Retinal pigment epithelial cell (primary cell): Measurements from ENCODE around the gene PNO1.
A peak's percentile ranks its signal among the peaks of the same experiment; 100 is the strongest.

ENCODE experiments used
- DNase-seq: peaks from one replicate; pipeline ENCODE4 v3.0.0-alpha.2; 2010; ENCODE audit warnings: low read depth
- H3K4me3 ChIP-seq: 2 replicates; pipeline ENCODE4 v1.5.1; 2011; ENCODE audit warnings: mild to moderate bottlenecking, low read length, control low read depth, moderate library complexity
- TF ChIP-seq, protein P1 (sequence below): conservative IDR thresholded peaks from 2 replicates; pipeline ENCODE4 v1.5.1; 2011; ENCODE audit warnings: low read depth, low read length, control low read depth, inconsistent platforms

The PNO1 gene

GRCh38 chr2:68193144-68193543 lies 35.5 kb downstream of the PNO1 start:
- no peak overlapping the region for H3K4me3 ChIP-seq
- TF ChIP-seq, protein P1, sequence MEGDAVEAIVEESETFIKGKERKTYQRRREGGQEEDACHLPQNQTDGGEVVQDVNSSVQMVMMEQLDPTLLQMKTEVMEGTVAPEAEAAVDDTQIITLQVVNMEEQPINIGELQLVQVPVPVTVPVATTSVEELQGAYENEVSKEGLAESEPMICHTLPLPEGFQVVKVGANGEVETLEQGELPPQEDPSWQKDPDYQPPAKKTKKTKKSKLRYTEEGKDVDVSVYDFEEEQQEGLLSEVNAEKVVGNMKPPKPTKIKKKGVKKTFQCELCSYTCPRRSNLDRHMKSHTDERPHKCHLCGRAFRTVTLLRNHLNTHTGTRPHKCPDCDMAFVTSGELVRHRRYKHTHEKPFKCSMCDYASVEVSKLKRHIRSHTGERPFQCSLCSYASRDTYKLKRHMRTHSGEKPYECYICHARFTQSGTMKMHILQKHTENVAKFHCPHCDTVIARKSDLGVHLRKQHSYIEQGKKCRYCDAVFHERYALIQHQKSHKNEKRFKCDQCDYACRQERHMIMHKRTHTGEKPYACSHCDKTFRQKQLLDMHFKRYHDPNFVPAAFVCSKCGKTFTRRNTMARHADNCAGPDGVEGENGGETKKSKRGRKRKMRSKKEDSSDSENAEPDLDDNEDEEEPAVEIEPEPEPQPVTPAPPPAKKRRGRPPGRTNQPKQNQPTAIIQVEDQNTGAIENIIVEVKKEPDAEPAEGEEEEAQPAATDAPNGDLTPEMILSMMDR = no peak
- no peak for DNase-seq

GRCh38 chr2:68193787-68194372 lies 36.2 kb downstream of the PNO1 start:
- no peak overlapping the region for H3K4me3 ChIP-seq
- TF ChIP-seq, protein P1 = no peak
- DNase-seq = no peak

GRCh38 chr2:68195096-68195495 lies 37.4 kb downstream of the PNO1 start:
- TF ChIP-seq, protein P1 = no peak
- no peak overlapping the region for H3K4me3 ChIP-seq
- no peak for DNase-seq

DNA sequence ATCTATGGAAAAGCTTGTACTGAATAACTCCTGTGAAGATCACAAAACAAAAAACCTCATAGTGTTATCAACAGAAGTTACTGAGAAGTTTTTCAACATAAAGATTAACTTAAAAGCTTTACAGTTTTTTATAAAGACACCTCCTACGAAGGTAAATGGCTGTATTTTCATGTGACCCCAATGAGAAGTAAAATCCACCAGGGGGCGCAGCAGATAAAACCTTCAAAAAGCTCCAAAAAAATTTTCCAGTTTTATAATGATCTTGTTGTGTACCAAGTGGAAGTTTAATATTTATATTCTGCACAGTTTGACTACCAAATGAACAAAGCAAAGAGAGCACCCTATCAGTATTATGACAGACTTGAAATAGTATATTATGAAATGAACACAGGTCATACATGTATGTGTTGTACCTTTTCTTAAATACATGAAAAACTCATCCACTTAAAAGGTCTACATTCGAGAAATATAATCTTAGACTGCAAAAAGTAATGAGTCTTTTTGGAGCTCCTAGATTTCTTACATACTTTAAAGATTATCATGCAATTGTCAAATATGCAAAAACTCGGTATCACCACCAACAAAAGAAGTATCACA lies 38.5 kb downstream of the PNO1 start:
- H3K4me3 ChIP-seq = no peak overlapping the region
- TF ChIP-seq, protein P1 = peak; percentile 72
- DNase-seq = no peak

- no peak overlapping the region for H3K4me3 ChIP-seq
- no peak for DNase-seq
- TF ChIP-seq, protein P1 = no peak
Observed at GRCh38 chr2:68200157-68200787, 42.6 kb downstream of the PNO1 start.

DNA sequence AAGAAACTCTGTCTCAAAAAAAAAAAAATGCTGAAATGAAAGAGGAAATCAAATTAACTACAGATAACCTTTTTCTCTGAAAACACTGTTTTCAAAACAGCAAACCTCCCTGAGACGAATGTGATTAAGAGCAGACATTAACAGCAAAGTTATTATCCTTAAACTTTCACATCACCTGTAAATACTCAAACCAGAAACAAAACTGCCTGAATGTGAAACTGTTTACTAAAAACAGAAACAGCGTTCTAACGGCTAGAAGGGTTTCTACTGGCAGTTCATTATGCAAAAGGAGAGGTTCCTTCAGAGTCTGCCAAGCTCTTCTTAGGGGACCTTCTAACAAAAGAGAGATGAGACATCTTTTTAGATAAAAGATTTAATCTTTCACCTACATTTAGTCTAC lies 45.9 kb downstream of the PNO1 start:
- DNase-seq = no peak
- TF ChIP-seq, protein P1 = no peak
- H3K4me3 ChIP-seq = no peak overlapping the region

GRCh38 chr2:68206793-68207192 lies 49.1 kb downstream of the PNO1 start:
- TF ChIP-seq, protein P1 = no peak
- no peak for DNase-seq

More at GRCh38 chr2:68206793-68207192, 49.1 kb downstream of the PNO1 start:
- no peak overlapping the region for H3K4me3 ChIP-seq
